GM19193 (cell line): ENCODE measurements around the gene PEPD.

Experiments
- POLR2A ChIP-seq: IDR thresholded peaks from 4 replicates; pipeline ENCODE4 v1.6.1; 2011; ENCODE audit not compliant: insufficient read depth, insufficient read length; ENCODE audit errors: extremely low read depth

Gene PEPD

DNA sequence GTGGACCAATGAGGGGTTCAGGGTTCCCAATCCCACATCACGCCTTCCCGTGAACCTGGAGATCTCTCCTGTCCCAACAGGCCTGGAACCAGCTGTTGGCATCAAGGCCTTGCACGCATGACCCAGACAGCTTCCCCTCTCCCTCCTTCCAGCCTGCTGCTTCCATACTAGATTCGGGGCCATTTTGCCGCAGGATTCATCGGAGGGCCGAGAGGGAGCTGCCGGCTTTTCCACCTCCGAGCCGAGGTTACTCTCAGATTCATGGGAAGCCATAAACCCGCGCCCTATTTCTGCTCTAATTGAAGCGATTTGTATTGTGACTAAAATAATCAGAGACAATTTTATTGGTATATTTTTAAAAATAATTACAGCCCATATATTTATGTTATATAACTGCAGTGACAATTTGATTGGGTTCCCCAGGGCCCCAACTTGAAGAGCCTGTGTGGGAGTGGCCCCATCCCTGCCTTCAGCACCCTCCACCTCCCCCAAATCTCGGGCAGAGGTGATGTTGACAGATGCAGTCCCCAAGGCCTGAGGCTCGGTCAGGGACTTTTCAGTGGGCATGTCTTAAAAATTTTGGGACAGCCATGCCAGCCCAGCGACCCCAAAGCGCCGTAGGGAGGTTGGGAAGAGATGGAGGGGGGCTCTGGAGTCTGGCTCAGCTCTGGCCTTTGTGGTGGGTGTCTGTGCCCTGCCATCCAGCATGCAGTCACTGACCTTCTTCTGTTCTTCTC, 30.8 kb upstream of the PEPD start:
- TF ChIP-seq POLR2A, result no peak

DNA sequence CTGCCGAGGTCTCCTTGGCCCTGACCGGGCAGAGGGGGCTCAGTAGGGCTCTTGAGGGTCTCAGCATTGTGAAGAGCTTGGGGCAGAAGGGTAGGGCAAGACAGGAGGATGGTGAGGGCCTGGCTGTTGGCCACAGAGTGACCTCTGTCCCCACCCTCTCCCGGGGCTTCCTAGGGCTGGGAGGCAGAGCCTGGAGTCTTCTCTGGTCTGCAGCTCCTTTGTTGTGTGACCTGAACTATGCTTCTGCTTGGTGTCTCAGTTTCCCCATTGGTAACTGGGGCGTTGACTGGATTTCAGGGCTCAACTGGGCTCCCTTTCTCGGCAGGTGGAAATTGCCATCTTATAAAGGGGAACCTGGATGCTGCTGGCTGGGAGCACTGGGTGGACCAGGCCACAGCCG, 30.1 kb upstream of the PEPD start:
- TF ChIP-seq POLR2A, result no peak

DNA sequence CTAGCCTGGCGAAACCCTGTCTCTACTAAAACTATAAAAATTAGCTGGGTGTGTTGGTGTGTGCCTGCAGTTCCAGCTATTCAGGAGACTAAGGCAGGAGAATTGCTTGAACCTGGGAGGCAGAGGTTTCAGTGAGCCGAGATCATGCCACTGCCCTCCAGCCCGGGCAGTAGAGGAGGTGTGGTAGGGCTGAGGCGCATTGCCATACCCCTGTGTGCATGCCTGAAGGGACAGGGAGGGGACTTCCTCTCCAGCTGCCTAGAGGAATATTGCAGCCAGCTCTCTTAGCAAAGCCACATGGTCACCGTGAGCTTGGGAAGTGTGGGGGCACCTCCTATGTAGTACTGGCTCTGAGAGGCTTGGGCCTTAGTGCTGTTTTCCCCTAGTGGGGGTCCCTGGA, 29.2 kb upstream of the PEPD start:
- no peak for TF ChIP-seq POLR2A

DNA sequence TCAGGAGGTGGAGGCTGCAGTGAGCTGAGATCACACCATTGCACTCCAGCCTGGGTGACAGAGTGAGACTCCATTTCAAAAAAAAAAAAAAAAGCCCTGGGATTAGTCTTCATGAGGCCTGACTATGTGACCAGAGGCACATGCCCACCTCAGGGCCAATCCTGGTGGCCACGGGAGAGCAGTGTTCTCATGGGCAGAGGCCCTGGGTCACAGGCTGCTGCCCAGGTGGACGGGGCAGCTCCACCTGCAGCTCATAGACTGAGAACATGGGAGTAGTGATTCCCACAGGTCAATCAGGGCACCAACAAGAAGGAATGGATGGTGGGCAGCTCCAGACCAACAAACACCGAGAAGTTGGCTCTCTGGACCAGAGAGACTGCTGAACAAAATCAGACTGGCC, 26.1 kb upstream of the PEPD start:
- no peak for TF ChIP-seq POLR2A

DNA sequence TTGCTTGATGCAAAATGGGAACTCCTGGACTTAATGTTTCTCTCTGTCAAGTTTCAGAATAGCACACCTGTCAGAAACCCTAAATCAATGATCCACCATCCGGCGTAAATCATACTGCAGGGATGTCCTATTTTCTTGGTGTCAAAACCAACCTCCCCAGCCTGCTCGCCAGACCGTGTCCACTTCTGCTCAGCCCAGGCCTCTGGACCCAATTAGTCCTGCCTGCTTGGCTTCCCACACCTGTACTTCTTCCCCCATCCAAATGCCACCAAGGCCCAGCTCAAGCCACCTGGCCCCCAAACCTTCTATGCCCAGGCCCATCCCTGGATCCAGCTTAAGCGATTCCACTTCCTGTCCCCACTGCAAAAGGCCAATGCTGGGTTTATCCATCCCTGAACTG, 25.1 kb upstream of the PEPD start:
- no peak for TF ChIP-seq POLR2A

DNA sequence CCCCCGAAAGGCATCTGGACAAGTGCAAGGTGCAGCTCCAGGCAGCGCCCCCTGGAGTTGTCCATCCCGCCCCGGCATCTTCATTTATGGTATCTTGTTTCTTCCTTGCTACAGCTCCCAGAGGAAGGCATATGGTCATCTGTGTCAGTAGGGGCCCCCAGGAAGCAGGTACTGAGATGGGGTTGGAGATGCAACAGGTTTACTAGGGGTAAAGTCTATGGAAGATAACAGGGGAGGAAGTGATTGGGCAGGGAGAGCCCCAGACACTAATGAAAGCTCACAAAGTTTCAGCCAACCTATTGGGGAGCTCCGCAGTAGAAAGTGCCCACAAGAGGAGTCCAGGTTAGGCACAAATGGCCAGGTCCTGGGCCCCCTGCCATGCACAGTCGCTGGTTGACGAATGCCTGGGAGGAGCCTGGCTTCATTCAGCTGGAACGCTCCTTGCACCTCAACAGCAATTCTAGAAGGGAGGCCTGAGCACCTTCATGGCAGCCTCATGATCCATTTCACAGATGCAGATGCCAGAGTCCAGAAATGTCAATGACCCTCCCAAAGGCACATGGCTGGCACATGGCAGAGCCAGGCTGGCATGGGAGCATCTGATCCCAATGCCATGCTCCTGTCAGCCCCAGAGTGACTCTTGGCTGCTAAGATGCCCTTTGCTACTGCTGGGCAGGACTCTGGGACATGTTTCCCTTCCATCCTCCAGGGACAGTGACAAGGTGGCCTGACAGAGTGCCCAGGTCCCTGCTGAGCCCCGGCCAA, 23.8 kb upstream of the PEPD start:
- TF ChIP-seq POLR2A, result no peak

DNA sequence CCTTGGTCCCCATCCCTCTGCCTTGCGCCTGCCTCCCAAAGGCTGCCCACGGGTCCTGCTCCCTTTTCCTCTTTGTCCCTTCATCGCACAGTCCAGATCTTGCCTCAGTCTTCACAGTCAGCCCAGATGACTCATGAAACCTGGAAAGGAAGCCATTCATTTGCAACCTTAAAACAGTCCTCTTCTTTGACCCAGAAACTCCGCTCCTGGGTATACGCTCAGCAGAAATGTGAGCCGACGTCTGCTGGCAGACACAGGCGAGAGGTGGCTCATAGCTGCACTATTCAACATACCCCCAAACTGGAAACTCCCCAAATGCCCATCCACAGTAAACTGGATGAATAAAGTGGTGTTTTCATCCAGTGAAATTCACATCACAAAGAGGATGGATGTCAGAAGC, 13.6 kb upstream of the PEPD start:
- TF ChIP-seq POLR2A, result no peak

DNA sequence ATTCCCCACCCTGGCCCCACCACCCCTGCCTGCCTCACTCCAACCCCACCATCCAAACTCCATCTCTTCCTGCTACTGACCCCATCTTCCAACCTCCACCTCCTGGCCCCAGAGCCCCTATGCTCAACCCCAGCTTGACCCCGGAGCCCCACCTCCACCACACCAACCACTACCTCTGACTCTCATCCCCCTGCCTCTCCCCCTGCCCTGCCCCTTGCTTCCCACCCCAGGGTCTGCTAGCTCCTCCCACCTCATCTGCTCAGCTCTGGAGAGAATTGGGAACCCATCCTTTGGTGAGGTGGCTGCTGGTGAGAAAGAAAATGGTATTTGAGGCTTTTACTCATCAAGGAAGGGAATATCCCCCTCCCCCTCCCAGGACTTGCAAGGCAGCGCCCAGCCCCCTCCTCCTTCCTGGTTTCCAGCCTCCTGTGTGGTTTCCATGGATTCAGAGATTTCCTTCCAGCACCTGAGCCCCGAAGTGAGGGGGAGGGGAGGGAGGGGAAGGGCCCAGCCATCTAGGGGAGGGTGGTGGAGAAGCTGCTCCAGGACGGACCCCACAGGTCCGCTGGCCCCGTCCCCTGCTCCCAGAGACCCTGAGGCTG, 11.4 kb upstream of the PEPD start:
- TF ChIP-seq POLR2A, result no peak

DNA sequence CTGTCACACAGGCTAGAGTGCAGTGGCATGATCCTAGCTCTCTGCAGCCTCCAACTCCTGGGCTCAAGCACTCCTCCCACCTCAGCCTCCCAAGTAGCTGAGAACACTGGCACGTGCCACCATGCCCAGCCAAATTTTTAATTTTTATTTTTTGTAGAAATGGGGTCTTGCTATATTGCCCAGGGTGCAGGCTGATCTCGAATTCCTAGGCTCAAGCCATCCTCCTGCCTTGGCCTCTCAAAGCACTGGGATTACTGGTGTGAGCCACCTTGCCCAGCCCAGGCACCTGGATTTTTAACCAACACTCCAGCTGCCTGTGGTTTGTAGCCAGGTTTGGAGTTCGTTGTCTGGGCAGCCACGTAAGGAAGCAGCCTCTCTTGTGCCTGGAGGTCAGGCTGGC, 9.3 kb upstream of the PEPD start:
- TF ChIP-seq POLR2A, result no peak

DNA sequence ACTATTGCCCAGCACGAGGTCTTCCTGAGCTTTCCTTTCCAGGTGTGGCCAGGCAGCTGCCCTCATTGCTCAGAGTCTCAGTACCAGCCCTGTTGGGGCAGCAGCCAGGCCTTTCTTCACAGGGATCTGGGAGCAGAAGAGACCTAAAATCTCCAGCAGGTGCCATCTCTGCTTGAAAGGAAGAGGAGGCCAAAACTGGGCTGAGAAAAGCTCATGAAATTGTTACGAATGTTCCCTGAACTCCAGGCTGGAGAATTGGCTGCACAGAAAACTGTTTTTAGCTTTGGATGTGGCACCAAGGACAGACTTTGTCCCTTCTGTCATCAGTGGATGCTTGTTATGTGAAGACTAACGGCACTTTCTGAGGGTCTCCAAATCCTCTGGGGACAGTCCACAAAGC, 8.7 kb upstream of the PEPD start:
- TF ChIP-seq POLR2A, result no peak

DNA sequence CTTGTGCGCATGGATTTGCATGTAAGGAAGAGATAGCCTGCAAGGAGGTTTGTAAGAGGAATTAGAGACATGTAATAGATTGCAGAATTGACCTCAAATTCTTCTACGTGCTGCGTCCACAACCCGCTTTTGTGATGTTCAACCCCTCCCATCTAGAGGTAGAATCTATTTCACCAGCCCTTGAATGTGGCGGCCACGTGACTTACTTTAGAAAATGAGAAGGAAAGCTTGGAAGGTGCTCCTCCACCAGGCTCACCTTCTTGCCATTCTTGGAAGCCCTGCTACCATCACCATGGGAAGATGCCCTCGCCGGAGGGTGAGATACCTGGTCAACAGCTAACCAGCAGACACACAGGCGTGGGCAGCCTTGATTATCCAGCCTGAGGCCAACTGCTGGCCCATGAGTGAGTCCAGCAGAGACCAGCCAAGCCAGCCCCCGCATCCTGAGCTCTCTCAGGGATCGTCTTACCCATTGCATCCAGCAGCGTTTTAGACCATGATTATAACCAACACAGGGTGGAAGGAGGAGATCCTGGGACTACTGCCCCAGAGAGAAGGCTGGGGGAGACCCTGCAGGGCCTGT, 7.6 kb upstream of the PEPD start:
- no peak for TF ChIP-seq POLR2A

DNA sequence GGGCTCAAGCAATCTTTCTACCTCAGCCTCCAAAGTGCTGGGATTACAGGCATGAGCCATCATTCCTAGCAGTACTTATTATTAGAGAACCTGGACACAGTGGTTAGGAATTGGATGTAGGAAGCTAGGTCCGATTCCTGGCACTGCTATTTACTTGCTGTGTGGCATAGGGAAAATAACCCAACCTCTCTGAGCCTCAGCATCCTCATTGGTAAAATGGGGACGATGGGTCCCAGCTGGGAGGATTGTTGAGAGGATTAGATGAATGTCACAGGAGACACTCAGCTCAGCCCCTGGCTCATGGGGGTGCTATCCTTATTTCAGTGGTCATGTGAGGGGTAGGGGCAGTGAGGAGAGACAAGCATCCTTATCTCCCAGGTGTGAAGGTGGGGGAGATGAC, 6.8 kb upstream of the PEPD start:
- TF ChIP-seq POLR2A, result no peak

DNA sequence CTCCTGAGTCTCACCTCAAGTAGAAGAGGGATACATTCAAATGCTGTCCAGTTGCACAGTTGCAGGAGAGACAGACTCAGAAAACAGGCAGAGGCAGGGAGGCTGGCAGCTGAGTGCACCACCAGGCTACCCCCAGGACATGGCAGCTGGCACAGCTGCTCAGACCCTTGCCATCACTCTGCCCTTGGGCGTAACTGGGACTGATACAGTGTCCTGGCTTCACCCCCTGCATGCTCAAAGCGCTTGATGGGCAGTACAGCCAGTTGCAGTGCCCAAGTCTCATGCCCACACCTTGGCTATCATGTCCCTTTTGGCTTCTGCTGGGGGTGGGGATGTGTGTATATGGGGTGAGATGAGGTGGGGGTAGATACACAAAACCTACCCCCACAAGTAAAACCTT, 5.5 kb upstream of the PEPD start:
- no peak for TF ChIP-seq POLR2A

DNA sequence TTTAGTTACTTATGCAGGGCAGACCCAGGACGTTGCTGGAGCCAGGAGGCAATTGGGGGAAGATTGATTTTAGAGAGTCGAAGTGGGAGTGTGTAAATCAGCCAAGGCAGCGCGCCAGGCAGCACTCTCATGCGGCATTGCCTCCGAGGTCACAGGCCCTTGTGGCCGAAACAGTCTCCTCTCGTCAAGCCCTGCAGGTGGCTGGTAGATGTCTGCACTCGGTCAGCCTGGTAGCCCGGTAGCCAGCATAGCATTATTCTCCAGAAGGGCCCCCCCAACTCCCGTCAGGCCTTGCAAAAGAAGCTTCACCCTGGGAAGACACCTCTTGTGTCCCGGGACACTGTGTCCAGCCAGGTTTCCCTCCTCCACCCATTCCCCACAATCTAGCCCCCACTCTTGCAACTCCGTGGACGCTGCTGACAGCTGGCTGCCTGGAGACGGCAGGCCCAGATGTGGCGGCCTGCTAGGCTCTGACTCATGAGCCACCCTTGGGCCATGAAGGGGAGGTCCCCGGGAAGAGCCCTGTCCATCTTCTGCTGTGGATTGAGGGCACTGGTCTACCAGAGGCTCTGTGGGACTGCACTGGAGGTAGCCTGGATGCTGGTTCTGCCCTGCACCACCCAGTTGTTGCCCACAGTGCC, 2.6 kb upstream of the PEPD start:
- TF ChIP-seq POLR2A, result no peak

DNA sequence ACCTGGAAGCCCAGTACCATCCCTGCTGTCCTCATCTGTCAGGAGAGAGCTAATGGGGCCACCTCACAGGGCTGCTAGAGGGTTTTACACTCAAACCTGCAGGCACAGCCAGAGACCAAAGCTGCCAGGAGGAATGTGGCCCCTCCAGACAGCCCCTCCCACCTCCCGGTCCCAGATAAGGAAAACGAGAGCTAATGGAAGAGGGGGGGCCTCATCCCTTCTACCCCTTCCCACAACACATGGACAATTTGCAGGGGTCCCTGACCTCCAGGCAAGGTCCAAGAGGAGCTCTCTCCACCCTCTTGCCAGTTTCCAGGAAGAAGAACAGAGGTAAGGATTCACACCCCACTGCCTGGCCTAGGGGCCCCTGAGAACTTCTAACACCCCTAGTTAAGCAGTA, 1.6 kb upstream of the PEPD start:
- no peak for TF ChIP-seq POLR2A
